Body of pancreas (tissue), 4 donors: ENCODE measurements around the gene KLHL29.

ENCODE experiments used
- CTCF ChIP-seq, 7 experiments: fragments of 450-650 bp in 4 of 7; fragments of 200-600 bp in 3 of 7; sonication (generic) in 3 of 7; IDR thresholded peaks; one replicate each; pipeline ENCODE4 v1.5.1; 2016 to 2019; ENCODE audit warnings: antibody characterized with exemption in 7 of 7
- POLR2A ChIP-seq, 3 donors: fragments of 450-650 bp; IDR thresholded peaks; one replicate each; pipeline ENCODE4 v1.6.1; 2016; ENCODE audit warnings: antibody characterized with exemption in 3 of 3, mild to moderate bottlenecking in 2 of 3

GRCh38 chr2:23519334-23519651, 134.3 kb downstream of the KLHL29 start:
- TF ChIP-seq CTCF (IDR thresholded peaks at IDR 0.05) (no peak), POLR2A (IDR thresholded peaks at IDR 0.05) (no peak)
